Measurements from ENCODE around the gene KIRREL1.
A peak's percentile ranks its signal among the peaks of the same experiment; 100 is the strongest.

KIRREL1 gene

GRCh38 chr1:157975228-157975950, 18.1 kb upstream of the KIRREL1 start:
- no peak for DNase-seq

- no peak for DNase-seq
Measured at GRCh38 chr1:157976888-157977287, 16.6 kb upstream of the KIRREL1 start.

DNA sequence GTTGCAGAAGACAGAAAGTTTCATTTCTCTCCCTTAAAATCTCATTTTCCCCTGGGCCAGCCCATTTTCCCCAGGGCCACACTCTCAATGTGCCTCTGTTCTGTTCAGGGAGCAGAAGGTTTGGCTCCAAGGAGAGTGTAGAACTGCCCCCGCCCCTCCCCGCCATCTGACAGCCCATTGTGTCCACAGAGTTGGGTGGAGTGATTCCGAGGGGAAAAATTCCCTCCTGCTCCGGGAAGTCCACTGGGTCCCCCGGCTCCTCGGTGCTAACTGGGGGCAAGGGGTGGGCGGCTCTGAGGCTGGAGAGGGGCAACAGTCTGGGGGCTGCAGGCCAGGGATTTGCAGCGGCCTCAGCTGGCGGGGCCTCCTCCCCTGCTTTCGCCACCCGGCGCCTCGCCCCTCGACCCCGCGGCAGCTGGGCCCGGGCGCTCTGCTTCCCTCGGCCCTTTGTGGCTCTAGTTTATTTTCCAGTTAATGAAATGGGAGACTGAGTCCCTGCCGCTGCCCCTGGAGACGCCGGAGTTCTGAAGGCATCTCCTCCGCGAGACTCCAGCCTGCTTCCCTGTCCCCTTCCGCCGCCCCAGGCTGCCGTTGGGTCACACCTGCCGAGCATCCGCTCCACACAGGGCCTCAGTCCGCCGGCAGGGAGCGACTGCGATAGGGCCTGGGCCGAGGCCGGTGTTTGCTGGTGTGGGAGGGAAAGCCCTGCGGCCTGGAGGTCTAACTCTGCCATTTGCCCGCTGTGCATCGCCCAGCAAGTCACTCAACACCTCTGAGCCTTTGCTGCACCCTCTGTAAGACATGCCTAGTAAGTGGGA, 14.7 kb upstream of the KIRREL1 start:
- DNase-seq, result no peak

GRCh38 chr1:157982136-157982535, 11.3 kb upstream of the KIRREL1 start:
- DNase-seq, result no peak

GRCh38 chr1:157983787-157984186, 9.7 kb upstream of the KIRREL1 start:
- DNase-seq, result no peak

DNA sequence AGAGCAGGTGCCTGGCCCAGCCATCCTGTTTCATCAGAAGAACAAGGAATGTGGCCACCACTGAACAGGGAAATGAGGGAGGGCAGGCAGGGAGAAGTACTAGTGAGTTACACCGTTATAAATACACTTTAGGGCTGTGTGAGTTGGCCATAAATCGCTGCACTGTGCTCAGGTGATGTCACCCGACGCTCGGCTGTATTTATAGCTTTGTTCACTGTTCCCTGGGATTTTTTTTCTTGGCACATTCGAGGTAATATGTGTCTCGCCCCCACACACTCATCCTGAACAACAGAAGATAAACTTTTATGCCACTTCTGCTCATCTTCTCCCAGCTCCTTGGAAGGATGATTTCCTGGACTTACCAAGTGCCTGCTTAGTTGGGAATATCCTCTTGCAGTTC, 9.0 kb upstream of the KIRREL1 start:
- DNase-seq, result no peak

DNA sequence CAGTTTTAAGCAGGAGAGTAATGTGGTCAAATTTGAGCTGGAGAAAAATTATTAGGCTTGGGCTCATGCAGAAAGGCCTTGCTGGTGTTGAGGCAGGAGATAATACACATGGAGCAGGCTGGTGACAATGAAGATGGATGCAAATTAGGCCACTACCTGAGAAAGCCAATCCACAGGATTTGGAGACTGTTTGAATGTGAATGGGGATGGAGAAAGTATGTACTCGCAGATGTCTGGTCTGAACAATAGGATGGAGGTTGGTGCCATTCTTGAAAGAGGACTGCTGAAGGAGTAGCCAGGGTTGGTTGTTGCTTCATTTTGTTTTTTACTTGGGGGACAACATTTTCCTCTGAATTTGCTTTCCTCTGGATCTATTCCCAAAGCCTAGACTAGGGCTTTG, 8.0 kb upstream of the KIRREL1 start:
- DNase-seq, result no peak

- no peak for DNase-seq
Measured at GRCh38 chr1:157988002-157988401, 5.4 kb upstream of the KIRREL1 start.

- peak; percentile 33 to 61 for DNase-seq
Measured at GRCh38 chr1:157992031-157992832, 1.2 kb upstream of the KIRREL1 start.

DNA sequence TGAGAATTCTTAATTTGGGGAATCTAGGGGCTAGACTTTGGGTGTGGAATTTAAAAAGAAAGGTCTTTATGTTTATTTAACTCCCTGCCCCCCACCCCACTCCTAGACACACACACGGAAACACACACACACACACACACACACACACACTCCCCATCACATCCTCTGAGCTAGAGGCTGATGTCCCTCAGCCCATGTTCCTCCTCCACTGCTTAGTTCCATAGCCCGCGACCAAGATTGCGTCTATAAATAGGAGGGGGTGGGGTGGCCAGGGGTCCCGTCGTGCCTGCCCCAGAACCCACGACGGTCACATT, 655 bp upstream of the KIRREL1 start:
- no peak for DNase-seq

DNA sequence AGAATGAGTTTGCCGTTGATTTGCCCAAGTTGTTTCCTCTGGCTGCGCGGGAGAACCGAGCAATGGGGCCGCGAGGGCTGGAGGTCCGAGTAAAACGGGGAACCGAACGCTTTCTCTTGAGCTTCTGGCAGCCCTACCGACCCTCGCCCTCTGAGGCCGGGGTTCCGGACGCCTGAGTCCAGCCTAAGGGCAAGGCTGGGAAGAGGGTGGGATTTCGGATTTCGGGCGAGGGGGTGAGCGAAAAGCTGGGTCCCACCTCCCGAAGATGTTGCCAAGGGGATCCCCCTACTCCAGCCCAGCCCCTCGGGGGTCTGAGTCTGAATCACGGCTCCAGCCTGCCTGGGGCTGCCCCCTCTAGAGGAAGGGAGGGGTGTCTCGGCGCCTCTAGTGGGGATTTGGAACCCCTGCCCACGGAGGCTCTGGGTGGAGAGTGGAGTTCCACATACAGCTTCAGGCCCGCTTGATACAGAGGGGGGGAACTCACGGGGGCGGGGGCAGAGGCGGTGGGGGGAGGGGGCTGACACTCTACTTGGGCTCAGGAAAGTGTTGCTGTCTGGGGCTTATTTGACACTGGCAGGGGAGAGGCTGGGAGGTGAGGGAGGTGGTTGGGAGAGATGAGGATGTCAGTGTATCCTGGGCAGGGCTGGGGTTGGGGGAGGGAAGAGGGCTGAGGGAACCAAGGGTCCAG, 617 bp downstream of the KIRREL1 start:
- DNase-seq, result no peak

GRCh38 chr1:157994704-157995582, 1.5 kb downstream of the KIRREL1 start:
- no peak for DNase-seq

- DNase-seq, result no peak
Measured at GRCh38 chr1:157995583-157996169, 2.2 kb downstream of the KIRREL1 start.

- DNase-seq, result no peak
Measured at GRCh38 chr1:157996433-157996832, 3.0 kb downstream of the KIRREL1 start.

GRCh38 chr1:158000507-158000906, 7.1 kb downstream of the KIRREL1 start:
- no peak for DNase-seq

DNA sequence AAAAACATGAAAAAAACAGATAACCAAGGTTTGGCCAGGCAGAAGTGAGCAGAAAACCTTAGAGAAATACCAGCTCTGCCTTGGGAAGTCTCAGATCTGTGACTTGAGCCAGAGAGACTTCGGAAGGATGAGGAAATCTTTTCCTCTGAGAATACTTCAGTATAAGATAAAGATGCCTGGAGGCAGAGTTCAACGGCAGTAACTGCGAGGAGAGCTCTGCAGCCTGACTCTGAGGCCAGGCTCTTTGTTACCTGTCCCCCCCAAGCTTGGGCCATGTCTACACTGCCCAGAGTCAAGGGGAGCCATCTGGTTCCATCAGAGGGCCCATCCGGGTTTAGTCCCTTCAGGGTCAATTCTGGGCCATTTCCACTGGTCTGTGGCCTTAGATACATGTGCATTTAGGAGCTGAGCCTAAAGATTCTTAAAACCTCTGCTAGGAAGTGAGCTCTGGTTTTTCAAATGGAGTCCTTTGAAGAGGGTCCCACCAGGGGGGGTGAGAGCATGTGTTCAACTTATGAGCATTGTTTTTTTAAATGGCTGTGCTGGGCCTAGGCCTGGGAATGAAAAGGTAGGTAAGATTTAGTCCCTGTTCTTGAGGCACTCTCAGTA, 8.7 kb downstream of the KIRREL1 start:
- DNase-seq, result no peak

GRCh38 chr1:158002631-158003405, 9.4 kb downstream of the KIRREL1 start:
- DNase-seq, result no peak

DNA sequence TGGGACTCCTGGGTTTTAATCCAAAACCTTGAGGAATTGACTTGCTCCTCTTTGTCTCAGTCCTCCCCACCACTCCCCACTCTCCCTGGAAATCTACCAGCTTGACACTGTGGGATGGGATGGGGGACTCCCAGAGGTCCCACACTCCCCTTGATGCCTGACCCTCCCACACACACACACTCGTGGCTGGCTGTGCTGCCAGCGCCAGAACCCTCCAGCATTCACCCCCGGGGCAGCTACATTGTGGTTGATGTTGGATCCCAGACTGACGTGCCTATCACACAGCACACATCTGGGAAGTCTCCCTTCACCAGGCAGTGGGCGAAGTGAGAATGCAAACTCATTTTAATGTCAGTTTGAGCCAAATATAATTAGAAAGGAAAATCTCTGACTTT, 10.0 kb downstream of the KIRREL1 start:
- DNase-seq, result no peak

DNA sequence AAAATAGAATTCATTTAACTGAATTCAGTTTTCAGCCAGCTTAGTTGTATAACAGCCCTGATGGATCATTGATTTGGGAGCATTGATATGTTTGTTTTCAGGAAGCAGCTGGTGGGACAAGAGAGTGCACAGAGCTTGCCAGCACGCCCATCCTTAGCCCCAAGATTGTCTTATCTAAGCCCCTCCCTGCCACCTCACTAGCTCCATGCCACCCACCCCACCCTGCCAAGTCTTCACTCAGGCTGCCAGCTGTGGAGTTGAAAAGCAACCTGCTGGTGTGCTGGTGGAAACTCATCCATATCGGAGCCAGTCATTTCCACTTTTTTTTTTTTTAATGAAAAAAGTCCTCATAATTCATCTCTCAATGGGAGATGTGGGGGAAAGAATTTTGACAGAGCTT, 11.8 kb downstream of the KIRREL1 start:
- DNase-seq, result no peak

DNA sequence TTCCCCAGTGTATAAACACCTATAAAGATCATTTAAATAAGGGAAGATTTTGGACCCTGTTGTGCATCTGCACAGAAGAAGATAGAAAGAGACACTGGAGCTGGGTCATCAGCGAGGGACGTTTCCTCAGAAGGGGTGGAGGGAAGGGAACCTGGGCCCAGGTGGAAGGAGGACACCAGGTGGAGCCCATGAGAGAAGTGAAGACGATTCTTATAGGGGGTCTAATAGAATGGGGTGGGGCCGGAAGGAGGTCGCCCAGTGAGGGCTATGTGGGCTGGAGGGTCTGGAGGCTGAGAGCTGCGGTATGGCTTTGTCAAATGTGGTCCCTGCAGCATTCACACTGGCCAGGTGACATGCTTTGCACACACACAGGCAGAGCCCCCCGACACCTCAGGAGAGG, 13.7 kb downstream of the KIRREL1 start:
- no peak for DNase-seq

Data from NCI-H187 (cell line).